HepG2 (cell line): Measurements from ENCODE around the gene KDM4B. TPM values are rescaled to one million over a fixed set of nuclear protein-coding genes. Genes with fewer than 3 reads are reported as not detected.

Experiments used
- BHLHE40 ChIP-seq: IDR thresholded peaks from 2 replicates; pipeline ENCODE4 v1.6.1; 2011; ENCODE audit warnings: low read length, improper control_type of control experiment
- ELF1 ChIP-seq: sonication (generic); formaldehyde crosslinking; IDR thresholded peaks from 2 replicates; pipeline ENCODE4 v1.4.0; 2020; ENCODE audit warnings: missing genetic modification reagents
- FLYWCH1 ChIP-seq: sonication (generic); formaldehyde crosslinking; IDR thresholded peaks from 2 replicates; pipeline ENCODE4 v1.8.1; 2023; ENCODE audit warnings: mild to moderate bottlenecking, missing genetic modification reagents
- GATAD1 ChIP-seq: IDR thresholded peaks from 2 replicates; pipeline ENCODE4 v1.6.1; 2016; ENCODE audit warnings: missing genetic modification reagents, missing compliant biosample characterization
- KDM5A ChIP-seq: fragments of 200-600 bp; sonication (generic); IDR thresholded peaks from 2 replicates; pipeline ENCODE4 v1.7.0; 2018; ENCODE audit warnings: antibody characterized with exemption, mild to moderate bottlenecking, low read length, borderline replicate concordance
- SIX4 ChIP-seq: sonication (generic); formaldehyde crosslinking; IDR thresholded peaks from 2 replicates; pipeline ENCODE4 v1.4.0; 2020; ENCODE audit warnings: missing genetic modification reagents
- SMARCC2 ChIP-seq: fragments of 450-650 bp; IDR thresholded peaks from 2 replicates; pipeline ENCODE4 v1.6.1; 2017; ENCODE audit warnings: antibody characterized with exemption, mild to moderate bottlenecking
- TRIM24 ChIP-seq: sonication (generic); formaldehyde crosslinking; IDR thresholded peaks from 2 replicates; pipeline ENCODE4 v1.8.0; 2022; ENCODE audit warnings: mild to moderate bottlenecking, missing genetic modification reagents
- ZBTB7B ChIP-seq: sonication (generic); formaldehyde crosslinking; IDR thresholded peaks from 2 replicates; pipeline ENCODE4 v1.4.0; 2020; ENCODE audit warnings: missing genetic modification reagents
- ZNF501 ChIP-seq: sonication (generic); formaldehyde crosslinking; IDR thresholded peaks from 2 replicates; pipeline ENCODE4 v1.5.1; 2020; ENCODE audit warnings: mild to moderate bottlenecking, moderate library complexity, missing genetic modification reagents
- ZNF567 ChIP-seq: sonication (generic); formaldehyde crosslinking; IDR thresholded peaks from 2 replicates; pipeline ENCODE4 v1.8.1; 2023; ENCODE audit warnings: mild to moderate bottlenecking, missing genetic modification reagents, borderline replicate concordance
- ZNF747 ChIP-seq: sonication (generic); formaldehyde crosslinking; IDR thresholded peaks from 2 replicates; pipeline ENCODE4 v1.8.1; 2023; ENCODE audit warnings: missing genetic modification reagents, mild to moderate bottlenecking, borderline replicate concordance
- ZNF788 ChIP-seq: sonication (generic); formaldehyde crosslinking; IDR thresholded peaks from 2 replicates; pipeline ENCODE4 v1.5.0; 2020; ENCODE audit warnings: mild to moderate bottlenecking, missing genetic modification reagents, borderline replicate concordance
- ZNF879 ChIP-seq: sonication (generic); formaldehyde crosslinking; IDR thresholded peaks from 2 replicates; pipeline ENCODE4 v1.8.1; 2023; ENCODE audit warnings: missing genetic modification reagents
- polyA plus RNA-seq, 8 experiments: library from polyadenylated mRNA; depleted of rRNA in 3 of 8; stranded (reverse) in 7 of 8; unstranded in 1 of 8; fragments of >200 nt; fragmentation: Illumina TruSeq in 4 of 8; extraction: Trizol in 4 of 8; gene quantifications; 2 replicates each; pipeline versions ENCODE4 v1.2.1 to v1.2.3, GENCODE V29; 2011 to 2016; ENCODE audit warnings: low read depth in 4 of 8, missing spikeins in 1 of 8, mixed read lengths in 1 of 8; ENCODE audit not compliant: insufficient read depth in 1 of 8
- total RNA-seq, 5 experiments: library from RNA; depleted of rRNA; stranded (reverse); fragments of >200 nt; fragmentation: Illumina TruSeq; extraction: Trizol; gene quantifications; 2 replicates each; pipeline ENCODE4 v1.2.3, GENCODE V29; 2016; ENCODE audit warnings: low read depth in 1 of 5
- TF ChIP-seq, protein P1 (sequence below): sonication (generic); formaldehyde crosslinking; IDR thresholded peaks from 2 replicates; pipeline ENCODE4 v1.4.0; 2020; ENCODE audit warnings: mild to moderate bottlenecking, missing genetic modification reagents, borderline replicate concordance
- TF ChIP-seq, protein P2 (sequence below): sonication (generic); formaldehyde crosslinking; IDR thresholded peaks from 2 replicates; pipeline ENCODE4 v1.4.0; 2020; ENCODE audit warnings: missing genetic modification reagents, low read depth, mild to moderate bottlenecking, borderline replicate concordance
- TF ChIP-seq, protein P3 (sequence below): sonication (generic); formaldehyde crosslinking; IDR thresholded peaks from 2 replicates; pipeline ENCODE4 v1.5.1; 2020; ENCODE audit warnings: mild to moderate bottlenecking, missing genetic modification reagents, moderate library complexity

KDM4B gene
- total and polyA plus RNA-seq, 2 of the 13 experiments (the other 11 are each of a cell fraction or from before 2014, with no cell fraction given): 4.9 to 14.6 TPM

DNA sequence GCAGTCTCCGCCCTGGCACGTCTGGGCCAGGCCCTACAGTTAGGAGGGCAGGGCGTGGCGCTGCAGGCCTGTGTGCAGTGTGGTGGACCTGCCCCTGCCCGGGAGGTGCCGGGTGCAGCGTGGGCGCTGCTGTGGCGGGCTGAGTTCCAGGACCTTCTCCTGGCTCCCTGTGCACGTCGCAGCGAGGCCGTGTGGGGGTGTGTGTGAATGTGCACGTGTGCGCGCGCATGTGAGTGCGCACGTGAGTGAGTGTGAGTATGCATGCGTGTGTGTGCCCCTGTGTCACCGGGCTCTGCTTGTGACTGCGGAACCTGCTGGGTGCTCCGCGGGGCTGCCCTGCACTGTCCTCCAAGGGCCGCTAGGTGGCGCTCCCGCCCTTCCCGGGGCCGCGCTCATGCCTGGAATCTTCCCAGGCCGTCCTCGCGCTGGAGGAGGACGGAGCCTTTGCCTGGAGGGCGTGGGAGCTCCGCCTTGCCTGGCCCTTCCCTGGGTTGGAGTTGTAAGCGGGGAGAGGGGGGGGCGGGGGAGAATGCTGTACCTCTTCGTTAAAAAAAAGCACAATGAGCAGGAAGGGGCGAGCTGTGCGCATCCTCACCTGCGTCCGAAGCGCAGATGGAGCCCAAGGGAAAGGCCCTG, 79.3 kb downstream of the KDM4B start (continued):
- TF ChIP-seq TRIM24 (CRISPR knock-in tag) (no peak), SMARCC2 (no peak), ZNF567 (CRISPR knock-in tag) (no peak), GATAD1 (CRISPR knock-in tag) (no peak), KDM5A (no peak), FLYWCH1 (CRISPR knock-in tag) (no peak), ZBTB7B (no peak), ELF1 (CRISPR knock-in tag) (no peak), ZNF879 (CRISPR knock-in tag) (no peak), ZNF747 (CRISPR knock-in tag) (no peak), ZNF501 (CRISPR knock-in tag) (0 out of 2 replicates have a peak, but pooled peaks have one; percentile 17), BHLHE40 (peak; percentile 69), ZNF788 (CRISPR knock-in tag) (peak; percentile 73; the same call in 1 of the 2 replicates), SIX4 (CRISPR knock-in tag) (no peak)
- TF ChIP-seq, protein P1, sequence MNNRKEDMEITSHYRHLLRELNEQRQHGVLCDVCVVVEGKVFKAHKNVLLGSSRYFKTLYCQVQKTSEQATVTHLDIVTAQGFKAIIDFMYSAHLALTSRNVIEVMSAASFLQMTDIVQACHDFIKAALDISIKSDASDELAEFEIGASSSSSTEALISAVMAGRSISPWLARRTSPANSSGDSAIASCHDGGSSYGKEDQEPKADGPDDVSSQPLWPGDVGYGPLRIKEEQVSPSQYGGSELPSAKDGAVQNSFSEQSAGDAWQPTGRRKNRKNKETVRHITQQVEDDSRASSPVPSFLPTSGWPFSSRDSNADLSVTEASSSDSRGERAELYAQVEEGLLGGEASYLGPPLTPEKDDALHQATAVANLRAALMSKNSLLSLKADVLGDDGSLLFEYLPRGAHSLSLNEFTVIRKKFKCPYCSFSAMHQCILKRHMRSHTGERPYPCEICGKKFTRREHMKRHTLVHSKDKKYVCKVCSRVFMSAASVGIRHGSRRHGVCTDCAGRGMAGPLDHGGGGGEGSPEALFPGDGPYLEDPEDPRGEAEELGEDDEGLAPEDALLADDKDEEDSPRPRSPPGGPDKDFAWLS (CRISPR knock-in tag): no peak
- TF ChIP-seq, protein P2, sequence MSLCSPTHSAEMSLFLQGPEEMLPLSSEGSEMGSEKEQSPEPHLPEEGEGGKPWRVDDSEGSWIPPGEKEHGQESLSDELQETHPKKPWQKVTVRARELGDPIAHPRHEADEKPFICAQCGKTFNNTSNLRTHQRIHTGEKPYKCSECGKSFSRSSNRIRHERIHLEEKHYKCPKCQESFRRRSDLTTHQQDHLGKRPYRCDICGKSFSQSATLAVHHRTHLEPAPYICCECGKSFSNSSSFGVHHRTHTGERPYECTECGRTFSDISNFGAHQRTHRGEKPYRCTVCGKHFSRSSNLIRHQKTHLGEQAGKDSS (CRISPR knock-in tag): 0 out of 2 replicates have a peak, but pooled peaks have one; percentile 32
- TF ChIP-seq, protein P3, sequence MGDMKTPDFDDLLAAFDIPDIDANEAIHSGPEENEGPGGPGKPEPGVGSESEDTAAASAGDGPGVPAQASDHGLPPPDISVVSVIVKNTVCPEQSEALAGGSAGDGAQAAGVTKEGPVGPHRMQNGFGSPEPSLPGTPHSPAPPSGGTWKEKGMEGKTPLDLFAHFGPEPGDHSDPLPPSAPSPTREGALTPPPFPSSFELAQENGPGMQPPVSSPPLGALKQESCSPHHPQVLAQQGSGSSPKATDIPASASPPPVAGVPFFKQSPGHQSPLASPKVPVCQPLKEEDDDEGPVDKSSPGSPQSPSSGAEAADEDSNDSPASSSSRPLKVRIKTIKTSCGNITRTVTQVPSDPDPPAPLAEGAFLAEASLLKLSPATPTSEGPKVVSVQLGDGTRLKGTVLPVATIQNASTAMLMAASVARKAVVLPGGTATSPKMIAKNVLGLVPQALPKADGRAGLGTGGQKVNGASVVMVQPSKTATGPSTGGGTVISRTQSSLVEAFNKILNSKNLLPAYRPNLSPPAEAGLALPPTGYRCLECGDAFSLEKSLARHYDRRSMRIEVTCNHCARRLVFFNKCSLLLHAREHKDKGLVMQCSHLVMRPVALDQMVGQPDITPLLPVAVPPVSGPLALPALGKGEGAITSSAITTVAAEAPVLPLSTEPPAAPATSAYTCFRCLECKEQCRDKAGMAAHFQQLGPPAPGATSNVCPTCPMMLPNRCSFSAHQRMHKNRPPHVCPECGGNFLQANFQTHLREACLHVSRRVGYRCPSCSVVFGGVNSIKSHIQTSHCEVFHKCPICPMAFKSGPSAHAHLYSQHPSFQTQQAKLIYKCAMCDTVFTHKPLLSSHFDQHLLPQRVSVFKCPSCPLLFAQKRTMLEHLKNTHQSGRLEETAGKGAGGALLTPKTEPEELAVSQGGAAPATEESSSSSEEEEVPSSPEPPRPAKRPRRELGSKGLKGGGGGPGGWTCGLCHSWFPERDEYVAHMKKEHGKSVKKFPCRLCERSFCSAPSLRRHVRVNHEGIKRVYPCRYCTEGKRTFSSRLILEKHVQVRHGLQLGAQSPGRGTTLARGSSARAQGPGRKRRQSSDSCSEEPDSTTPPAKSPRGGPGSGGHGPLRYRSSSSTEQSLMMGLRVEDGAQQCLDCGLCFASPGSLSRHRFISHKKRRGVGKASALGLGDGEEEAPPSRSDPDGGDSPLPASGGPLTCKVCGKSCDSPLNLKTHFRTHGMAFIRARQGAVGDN (CRISPR knock-in tag): peak; percentile 64
